Hematopoietic multipotent progenitor cell treated with erythropoietin and hydrocortisone succinate and interleukin-3 and kit ligand, for 6 days (in vitro differentiated cells): Measurements from ENCODE around the gene WIPF2.
A peak's percentile ranks its signal among the peaks of the same experiment; 100 is the strongest.
"Not testable (repeated sequence)": the region's sequence is repeated elsewhere in the genome, so short reads cannot be mapped to it uniquely, and the experiment has no call there.

Experiments
- DNase-seq: peaks from one replicate; pipeline ENCODE4 v3.0.0-alpha.2; 2015

WIPF2 gene

GRCh38 chr17:40192961-40193360, 26.1 kb upstream of the WIPF2 start:
- DNase-seq = no peak

GRCh38 chr17:40194821-40195220, 24.3 kb upstream of the WIPF2 start:
- DNase-seq = no peak

- DNase-seq = no peak
Observed at GRCh38 chr17:40197550-40197949, 21.6 kb upstream of the WIPF2 start.

GRCh38 chr17:40197965-40198456, 21.1 kb upstream of the WIPF2 start:
- DNase-seq = not testable (repeated sequence)

- DNase-seq = no peak
Observed at GRCh38 chr17:40198576-40198975, 20.5 kb upstream of the WIPF2 start.

- peak; percentile 95 for DNase-seq
Observed at GRCh38 chr17:40203131-40203530, 16.0 kb upstream of the WIPF2 start.

- not testable (repeated sequence) for DNase-seq
Observed at GRCh38 chr17:40206193-40206592, 12.9 kb upstream of the WIPF2 start.

GRCh38 chr17:40209404-40210093, 9.6 kb upstream of the WIPF2 start:
- no peak for DNase-seq

- DNase-seq = not testable (repeated sequence)
Observed at GRCh38 chr17:40213914-40214313, 5.2 kb upstream of the WIPF2 start.

- DNase-seq = no peak
Observed at GRCh38 chr17:40218006-40218739, 931 bp upstream of the WIPF2 start.

- DNase-seq = peak; percentile 75
Observed at GRCh38 chr17:40219594-40220338, 662 bp downstream of the WIPF2 start.

- peak; percentile 78 for DNase-seq
Observed at GRCh38 chr17:40224718-40225550, 5.8 kb downstream of the WIPF2 start.

GRCh38 chr17:40229146-40229545, 10.0 kb downstream of the WIPF2 start:
- DNase-seq = not testable (repeated sequence)

GRCh38 chr17:40230670-40231069, 11.6 kb downstream of the WIPF2 start:
- no peak for DNase-seq

- DNase-seq = not testable (repeated sequence)
Observed at GRCh38 chr17:40231928-40232327, 12.8 kb downstream of the WIPF2 start.

GRCh38 chr17:40241252-40241834, 22.2 kb downstream of the WIPF2 start:
- no peak for DNase-seq

- no peak for DNase-seq
Observed at GRCh38 chr17:40242774-40243173, 23.7 kb downstream of the WIPF2 start.

GRCh38 chr17:40243761-40244160, 24.7 kb downstream of the WIPF2 start:
- no peak for DNase-seq

GRCh38 chr17:40244255-40244654, 25.2 kb downstream of the WIPF2 start:
- DNase-seq = no peak

- no peak for DNase-seq
Observed at GRCh38 chr17:40247926-40248495, 28.9 kb downstream of the WIPF2 start.

- no peak for DNase-seq
Observed at GRCh38 chr17:40248507-40248906, 29.4 kb downstream of the WIPF2 start.

- no peak for DNase-seq
Observed at GRCh38 chr17:40251576-40251975, 32.5 kb downstream of the WIPF2 start.
